Measurements from ENCODE around the gene ANO1. TPM values are rescaled to one million over a fixed set of nuclear protein-coding genes. Genes with fewer than 3 reads are reported as not detected.

ANO1 gene
- polyA plus RNA-seq, 2 donors, result 5.5 to 5.8 TPM

DNA sequence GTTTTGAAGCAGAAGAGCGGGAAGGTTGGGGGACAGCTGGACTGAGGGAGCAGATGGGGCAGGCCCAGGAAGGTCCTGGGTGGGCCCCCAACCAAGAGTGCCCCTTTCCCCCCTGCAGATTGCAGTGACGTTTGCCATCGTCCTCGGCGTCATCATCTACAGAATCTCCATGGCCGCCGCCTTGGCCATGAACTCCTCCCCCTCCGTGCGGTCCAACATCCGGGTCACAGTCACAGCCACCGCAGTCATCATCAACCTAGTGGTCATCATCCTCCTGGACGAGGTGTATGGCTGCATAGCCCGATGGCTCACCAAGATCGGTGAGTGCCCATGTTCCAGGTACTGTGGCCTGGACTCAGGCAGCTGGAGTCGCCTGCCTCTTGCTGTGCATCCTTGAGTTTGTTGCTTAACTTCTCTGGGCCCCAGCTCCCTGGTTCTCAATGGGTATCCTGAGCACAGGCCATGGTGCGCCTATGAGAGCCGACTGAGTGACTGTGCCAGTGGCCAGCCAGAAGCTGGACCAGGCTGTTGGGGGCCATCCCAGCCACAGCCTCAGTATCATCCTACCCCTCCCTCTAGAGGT lies 83.0 kb downstream of the ANO1 start:
- 89 to 94% methylated on average over 17 of the region's 17 CpGs for WGBS, 2 donors
- peaks cover 4 to 16% of the 10 kb centered on the region in 2 donors for H3K4me1 ChIP-seq (ENCODE audit: control insufficient read depth in 2 of 2, insufficient read depth in 2 of 2, low read length in 1 of 2)
- no peak overlapping the region for H3K27ac ChIP-seq (ENCODE audit: low read depth in 2 of 2, low read length in 1 of 2)
- H3K27me3 ChIP-seq (ENCODE audit: control insufficient read depth in 1 of 2, insufficient read depth in 2 of 2, low read length in 2 of 2), result no peaks in the 10 kb centered on the region
- H3K36me3 ChIP-seq (ENCODE audit: control insufficient read depth in 2 of 2, insufficient read depth in 2 of 2, low read length in 1 of 2), result no peaks in the 10 kb centered on the region
- no peak overlapping the region for H3K4me3 ChIP-seq (ENCODE audit: low read depth in 1 of 2, low read length in 2 of 2)
- no peaks in the 10 kb centered on the region for H3K9me3 ChIP-seq (ENCODE audit: control insufficient read depth in 2 of 2, insufficient read depth in 1 of 2, low read depth in 1 of 2, low read length in 1 of 2)

DNA sequence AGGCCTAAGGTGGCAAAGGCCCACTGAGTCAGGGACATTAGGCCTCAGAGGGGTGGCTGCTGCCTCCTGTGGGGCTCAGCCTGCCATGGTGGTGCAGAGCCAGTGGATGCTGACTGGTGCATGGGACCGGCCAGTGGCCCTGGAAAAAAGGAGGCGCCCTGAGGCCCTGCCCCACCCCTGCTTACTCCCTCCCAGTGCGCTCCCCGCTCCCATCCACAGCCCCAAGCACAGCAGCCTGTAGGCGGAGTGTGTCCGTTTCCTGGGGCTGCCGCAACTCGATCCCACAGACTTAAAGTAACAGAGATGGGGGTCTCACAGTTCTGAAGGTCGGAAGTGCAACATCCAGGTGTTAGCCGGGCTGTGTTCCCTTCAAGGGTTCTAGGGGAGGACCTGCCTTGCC lies 86.6 kb downstream of the ANO1 start:
- H3K27me3 ChIP-seq (ENCODE audit: control insufficient read depth in 1 of 2, insufficient read depth in 2 of 2, low read length in 2 of 2), result no peaks in the 10 kb centered on the region
- H3K4me1 ChIP-seq (ENCODE audit: control insufficient read depth in 2 of 2, insufficient read depth in 2 of 2, low read length in 1 of 2), result peaks cover 4 to 9% of the 10 kb centered on the region in 2 donors
- whole genome bisulfite sequencing, 2 donors, result 87 to 90% methylated on average over 10 of the region's 10 CpGs
- H3K36me3 ChIP-seq (ENCODE audit: control insufficient read depth in 2 of 2, insufficient read depth in 2 of 2, low read length in 1 of 2), result no peaks in the 10 kb centered on the region
- no peak overlapping the region for H3K27ac ChIP-seq (ENCODE audit: low read depth in 2 of 2, low read length in 1 of 2)
- H3K9me3 ChIP-seq (ENCODE audit: control insufficient read depth in 2 of 2, insufficient read depth in 1 of 2, low read depth in 1 of 2, low read length in 1 of 2), result no peaks in the 10 kb centered on the region
- H3K4me3 ChIP-seq (ENCODE audit: low read depth in 1 of 2, low read length in 2 of 2), result no peak overlapping the region

DNA sequence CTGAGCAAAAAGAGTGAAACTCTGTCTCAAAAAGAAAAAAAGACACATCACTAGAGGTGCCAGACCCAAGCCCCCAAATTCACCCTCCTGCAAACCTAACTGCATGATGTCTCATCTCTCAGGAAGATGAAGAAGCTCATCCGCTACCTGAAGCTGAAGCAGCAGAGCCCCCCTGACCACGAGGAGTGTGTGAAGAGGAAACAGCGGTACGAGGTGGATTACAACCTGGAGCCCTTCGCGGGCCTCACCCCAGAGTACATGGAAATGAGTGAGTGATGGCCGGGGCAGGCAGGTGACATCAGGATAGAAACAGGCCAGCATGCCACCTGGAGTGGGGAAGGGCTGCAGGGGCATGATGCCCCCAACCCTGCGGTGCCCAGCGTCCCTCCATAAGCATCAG lies 89.0 kb downstream of the ANO1 start:
- H3K4me3 ChIP-seq (ENCODE audit: low read depth in 1 of 2, low read length in 2 of 2), result no peak overlapping the region
- H3K27ac ChIP-seq (ENCODE audit: low read depth in 2 of 2, low read length in 1 of 2), result no peak overlapping the region
- no peaks in the 10 kb centered on the region for H3K36me3 ChIP-seq (ENCODE audit: control insufficient read depth in 2 of 2, insufficient read depth in 2 of 2, low read length in 1 of 2)
- no peaks in the 10 kb centered on the region for H3K27me3 ChIP-seq (ENCODE audit: control insufficient read depth in 1 of 2, insufficient read depth in 2 of 2, low read length in 2 of 2)
- H3K4me1 ChIP-seq (ENCODE audit: control insufficient read depth in 2 of 2, insufficient read depth in 2 of 2, low read length in 1 of 2), result no peaks in the 10 kb centered on the region
- H3K9me3 ChIP-seq (ENCODE audit: control insufficient read depth in 2 of 2, insufficient read depth in 1 of 2, low read depth in 1 of 2, low read length in 1 of 2), result no peaks in the 10 kb centered on the region
- WGBS, 2 donors, result 76 to 89% methylated on average over 9 of the region's 9 CpGs

DNA sequence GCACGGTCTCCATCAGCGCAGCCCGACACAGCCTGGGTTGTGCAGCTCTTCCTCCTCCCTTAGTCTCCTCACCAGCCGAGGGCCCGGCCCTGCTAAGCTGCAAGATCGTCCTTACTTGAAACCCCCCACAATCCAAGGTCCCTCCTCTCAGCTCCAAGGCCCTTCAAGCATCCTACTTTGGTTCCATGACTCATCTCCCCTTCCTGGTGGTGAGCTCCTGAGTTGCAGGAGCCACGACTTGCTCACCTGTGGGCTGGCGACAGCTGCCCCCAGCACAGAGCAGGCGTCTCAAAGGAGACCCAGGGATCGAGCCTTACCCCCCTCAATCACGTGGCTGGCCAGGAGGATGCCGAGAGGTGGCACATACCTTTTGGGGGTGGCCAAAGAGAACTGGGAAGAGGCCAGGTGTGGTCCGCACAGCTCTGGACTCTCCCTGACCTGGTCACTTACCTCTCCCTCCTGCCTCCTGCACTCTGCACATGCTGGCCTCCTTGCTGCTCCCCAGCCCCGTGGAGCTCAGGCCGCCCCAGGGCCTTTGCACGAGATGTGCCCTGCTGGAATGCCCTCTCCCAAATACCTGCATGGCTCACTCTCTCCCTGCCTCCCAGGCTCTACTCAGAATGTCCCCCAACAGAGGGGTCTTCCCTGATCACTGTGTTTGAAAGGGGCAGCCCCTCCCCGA lies 89.7 kb downstream of the ANO1 start:
- H3K27ac ChIP-seq (ENCODE audit: low read depth in 2 of 2, low read length in 1 of 2), result no peak overlapping the region
- no peaks in the 10 kb centered on the region for H3K27me3 ChIP-seq (ENCODE audit: control insufficient read depth in 1 of 2, insufficient read depth in 2 of 2, low read length in 2 of 2)
- no peaks in the 10 kb centered on the region for H3K4me1 ChIP-seq (ENCODE audit: control insufficient read depth in 2 of 2, insufficient read depth in 2 of 2, low read length in 1 of 2)
- 81 to 88% methylated on average over 17 of the region's 17 CpGs for WGBS, 2 donors
- no peak overlapping the region for H3K4me3 ChIP-seq (ENCODE audit: low read depth in 1 of 2, low read length in 2 of 2)
- H3K9me3 ChIP-seq (ENCODE audit: control insufficient read depth in 2 of 2, insufficient read depth in 1 of 2, low read depth in 1 of 2, low read length in 1 of 2), result no peaks in the 10 kb centered on the region
- no peaks in the 10 kb centered on the region for H3K36me3 ChIP-seq (ENCODE audit: control insufficient read depth in 2 of 2, insufficient read depth in 2 of 2, low read length in 1 of 2)

DNA sequence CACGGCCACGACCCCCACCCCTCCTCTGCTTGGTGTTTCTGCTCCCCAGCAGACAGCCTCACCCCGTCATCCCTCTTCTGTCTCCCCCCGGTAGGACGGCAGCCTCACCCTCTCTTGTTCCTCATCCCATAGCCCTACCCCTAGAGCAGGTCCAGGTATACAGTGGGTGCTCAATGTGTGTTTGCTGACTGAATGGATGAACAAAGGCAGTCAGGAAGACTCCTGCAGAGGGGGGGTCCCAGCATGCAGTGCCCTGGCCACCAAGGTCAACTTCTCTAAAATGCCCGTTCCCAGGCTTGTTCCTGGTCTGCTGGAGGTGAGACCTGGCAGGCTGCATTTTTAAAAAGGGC lies 90.3 kb downstream of the ANO1 start:
- WGBS, 2 donors, result 84 to 89% methylated on average over 6 of the region's 6 CpGs

DNA sequence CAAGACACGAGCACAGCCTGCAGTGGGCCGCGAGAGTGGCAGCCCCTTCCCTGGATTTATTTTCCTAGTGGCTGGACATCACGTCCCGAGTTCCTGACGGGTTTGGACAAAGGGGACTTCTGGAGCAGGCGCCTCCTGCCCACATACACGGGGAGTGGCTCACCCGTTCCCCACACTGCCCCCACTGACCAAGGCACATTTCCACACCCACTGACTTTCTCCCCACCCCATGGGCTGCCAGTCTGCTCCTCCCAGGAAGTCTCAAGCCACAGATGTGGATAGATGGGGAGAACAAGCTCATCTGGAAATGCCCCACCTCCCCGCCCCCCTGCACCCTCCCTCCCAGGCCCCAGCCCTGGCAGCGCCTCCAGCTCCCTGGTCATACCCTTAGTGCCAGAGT lies 91.0 kb downstream of the ANO1 start:
- 69 to 76% methylated on average over 11 of the region's 11 CpGs for WGBS, 2 donors
- no peaks in the 10 kb centered on the region for H3K27me3 ChIP-seq (ENCODE audit: control insufficient read depth in 1 of 2, insufficient read depth in 2 of 2, low read length in 2 of 2)
- no peaks in the 10 kb centered on the region for H3K4me1 ChIP-seq (ENCODE audit: control insufficient read depth in 2 of 2, insufficient read depth in 2 of 2, low read length in 1 of 2)
- no peak overlapping the region for H3K27ac ChIP-seq (ENCODE audit: low read depth in 2 of 2, low read length in 1 of 2)
- no peaks in the 10 kb centered on the region for H3K36me3 ChIP-seq (ENCODE audit: control insufficient read depth in 2 of 2, insufficient read depth in 2 of 2, low read length in 1 of 2)
- H3K4me3 ChIP-seq (ENCODE audit: low read depth in 1 of 2, low read length in 2 of 2), result no peak overlapping the region
- no peaks in the 10 kb centered on the region for H3K9me3 ChIP-seq (ENCODE audit: control insufficient read depth in 2 of 2, insufficient read depth in 1 of 2, low read depth in 1 of 2, low read length in 1 of 2)

More for the DNA sequence above, 90.3 kb downstream of the ANO1 start:
- no peaks in the 10 kb centered on the region for H3K27me3 ChIP-seq (ENCODE audit: control insufficient read depth in 1 of 2, insufficient read depth in 2 of 2, low read length in 2 of 2)
- H3K4me3 ChIP-seq (ENCODE audit: low read depth in 1 of 2, low read length in 2 of 2), result no peak overlapping the region
- H3K27ac ChIP-seq (ENCODE audit: low read depth in 2 of 2, low read length in 1 of 2), result no peak overlapping the region
- no peaks in the 10 kb centered on the region for H3K9me3 ChIP-seq (ENCODE audit: control insufficient read depth in 2 of 2, insufficient read depth in 1 of 2, low read depth in 1 of 2, low read length in 1 of 2)
- H3K36me3 ChIP-seq (ENCODE audit: control insufficient read depth in 2 of 2, insufficient read depth in 2 of 2, low read length in 1 of 2), result no peaks in the 10 kb centered on the region
- H3K4me1 ChIP-seq (ENCODE audit: control insufficient read depth in 2 of 2, insufficient read depth in 2 of 2, low read length in 1 of 2), result no peaks in the 10 kb centered on the region

DNA sequence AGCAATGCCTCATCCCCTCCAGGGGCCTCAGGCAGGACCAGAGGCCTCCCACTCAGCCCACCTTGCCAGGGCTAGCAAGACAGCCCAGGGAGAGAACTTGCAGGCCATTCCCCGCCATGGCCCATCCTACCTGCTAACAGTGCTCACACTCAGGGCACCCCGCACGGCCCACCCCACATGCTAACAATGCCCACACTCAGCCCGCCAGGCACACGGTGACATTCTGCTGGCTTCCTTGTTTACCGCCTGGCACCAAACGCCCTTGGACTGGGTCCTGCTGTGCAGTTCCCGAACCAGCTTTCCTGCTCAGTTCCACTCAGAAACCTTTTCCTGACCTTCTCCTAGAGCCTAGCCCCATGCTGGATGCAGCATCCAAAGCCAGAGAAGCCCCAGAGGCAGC lies 91.5 kb downstream of the ANO1 start:
- Histone ChIP-seq H3K4me1 (ENCODE audit: control insufficient read depth in 2 of 2, insufficient read depth in 2 of 2, low read length in 1 of 2) (no peaks in the 10 kb centered on the region), H3K4me3 (ENCODE audit: low read depth in 1 of 2, low read length in 2 of 2) (no peak overlapping the region), H3K27ac (ENCODE audit: low read depth in 2 of 2, low read length in 1 of 2) (no peak overlapping the region), H3K9me3 (ENCODE audit: control insufficient read depth in 2 of 2, insufficient read depth in 1 of 2, low read depth in 1 of 2, low read length in 1 of 2) (no peaks in the 10 kb centered on the region), H3K36me3 (ENCODE audit: control insufficient read depth in 2 of 2, insufficient read depth in 2 of 2, low read length in 1 of 2) (no peaks in the 10 kb centered on the region), H3K27me3 (ENCODE audit: control insufficient read depth in 1 of 2, insufficient read depth in 2 of 2, low read length in 2 of 2) (no peaks in the 10 kb centered on the region)
- WGBS, 2 donors, result 62 to 72% methylated on average over 8 of the region's 8 CpGs

DNA sequence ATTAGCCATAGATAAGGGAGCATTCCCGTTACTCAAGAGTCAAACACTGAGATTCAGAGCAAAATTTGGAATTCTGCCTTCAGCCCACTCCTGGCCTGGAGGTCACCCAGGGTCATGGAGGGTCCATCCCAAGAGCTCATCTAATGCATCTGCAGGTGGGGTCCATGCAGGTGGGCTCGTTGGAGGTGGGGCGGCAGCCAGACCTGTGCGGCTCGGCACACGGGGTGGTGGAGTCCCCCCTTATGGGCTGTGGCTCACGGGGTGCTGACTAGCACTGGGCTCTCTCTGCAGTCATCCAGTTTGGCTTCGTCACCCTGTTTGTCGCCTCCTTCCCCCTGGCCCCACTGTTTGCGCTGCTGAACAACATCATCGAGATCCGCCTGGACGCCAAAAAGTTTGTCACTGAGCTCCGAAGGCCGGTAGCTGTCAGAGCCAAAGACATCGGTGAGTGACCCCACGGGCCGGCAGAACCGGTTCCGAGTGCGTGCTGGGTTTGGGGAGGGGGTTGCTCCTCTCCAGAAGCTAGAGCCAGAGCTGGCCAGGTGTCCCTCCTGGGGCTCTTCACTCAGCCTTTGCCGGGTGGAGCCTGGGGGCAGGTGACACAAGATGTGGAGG lies 92.6 kb downstream of the ANO1 start:
- 88 to 93% methylated on average over 22 of the region's 22 CpGs for WGBS, 2 donors
- no peaks in the 10 kb centered on the region for H3K9me3 ChIP-seq (ENCODE audit: control insufficient read depth in 2 of 2, insufficient read depth in 1 of 2, low read depth in 1 of 2, low read length in 1 of 2)
- H3K27ac ChIP-seq (ENCODE audit: low read depth in 2 of 2, low read length in 1 of 2), result no peak overlapping the region
- no peaks in the 10 kb centered on the region for H3K4me1 ChIP-seq (ENCODE audit: control insufficient read depth in 2 of 2, insufficient read depth in 2 of 2, low read length in 1 of 2)
- no peak overlapping the region for H3K4me3 ChIP-seq (ENCODE audit: low read depth in 1 of 2, low read length in 2 of 2)
- H3K27me3 ChIP-seq (ENCODE audit: control insufficient read depth in 1 of 2, insufficient read depth in 2 of 2, low read length in 2 of 2), result no peaks in the 10 kb centered on the region
- H3K36me3 ChIP-seq (ENCODE audit: control insufficient read depth in 2 of 2, insufficient read depth in 2 of 2, low read length in 1 of 2), result no peaks in the 10 kb centered on the region

DNA sequence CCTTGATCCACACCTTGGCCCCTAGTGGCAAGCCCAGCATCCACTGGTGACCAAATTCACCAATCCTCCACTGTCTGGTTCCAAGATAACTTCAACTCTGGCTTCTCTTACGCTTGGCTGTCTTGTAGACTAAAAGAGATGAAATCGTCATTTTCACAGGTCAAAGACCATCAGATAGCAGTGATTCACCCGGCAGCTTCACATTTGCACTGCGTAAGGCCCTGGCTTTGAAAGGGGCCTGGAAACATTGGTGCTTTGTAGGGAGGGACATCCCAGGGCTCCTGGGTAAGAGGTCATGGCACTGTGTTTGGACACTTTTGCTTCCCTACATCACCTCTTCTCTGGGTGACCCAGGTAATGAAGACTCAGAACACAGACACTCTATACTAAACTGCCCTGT lies 94.9 kb downstream of the ANO1 start:
- H3K36me3 ChIP-seq (ENCODE audit: control insufficient read depth in 2 of 2, insufficient read depth in 2 of 2, low read length in 1 of 2), result no peaks in the 10 kb centered on the region
- WGBS, 2 donors, result 72 to 87% methylated on average over 4 of the region's 4 CpGs

More for the DNA sequence above, 94.9 kb downstream of the ANO1 start:
- Histone ChIP-seq H3K9me3 (ENCODE audit: control insufficient read depth in 2 of 2, insufficient read depth in 1 of 2, low read depth in 1 of 2, low read length in 1 of 2) (no peaks in the 10 kb centered on the region), H3K27ac (ENCODE audit: low read depth in 2 of 2, low read length in 1 of 2) (no peak overlapping the region), H3K4me1 (ENCODE audit: control insufficient read depth in 2 of 2, insufficient read depth in 2 of 2, low read length in 1 of 2) (no peaks in the 10 kb centered on the region), H3K4me3 (ENCODE audit: low read depth in 1 of 2, low read length in 2 of 2) (no peak overlapping the region), H3K27me3 (ENCODE audit: control insufficient read depth in 1 of 2, insufficient read depth in 2 of 2, low read length in 2 of 2) (no peaks in the 10 kb centered on the region)

All from esophagus (tissue), 2 donors.